Liver (tissue), 3 donors: Measurements from ENCODE around the gene FZD10.

Experiments
- GABPA ChIP-seq, 2 donors: IDR thresholded peaks in 1 of 2; conservative IDR thresholded peaks in 1 of 2; 2 replicates each; pipeline ENCODE4 v1.6.1; 2016; ENCODE audit warnings: antibody characterized with exemption in 2 of 2, mild to moderate bottlenecking in 1 of 2, moderate library complexity in 1 of 2
- HNF4A ChIP-seq, 2 donors: conservative IDR thresholded peaks; 2 replicates each; pipeline ENCODE4 v1.6.1; 2016; ENCODE audit warnings: antibody characterized with exemption in 2 of 2, mild to moderate bottlenecking in 2 of 2
- HNF4G ChIP-seq: IDR thresholded peaks from 2 replicates; pipeline ENCODE4 v1.6.1; 2016; ENCODE audit warnings: antibody characterized with exemption
- TF ChIP-seq, protein P1 (sequence below): fragments of 150-350 bp; IDR thresholded peaks from 2 replicates; pipeline ENCODE4 v1.5.1; 2017; ENCODE audit warnings: improper control_type of control experiment, low read depth, low read length; ENCODE audit not compliant: missing input control
- donor health status: healthy.
- donor health status: healthy.

DNA sequence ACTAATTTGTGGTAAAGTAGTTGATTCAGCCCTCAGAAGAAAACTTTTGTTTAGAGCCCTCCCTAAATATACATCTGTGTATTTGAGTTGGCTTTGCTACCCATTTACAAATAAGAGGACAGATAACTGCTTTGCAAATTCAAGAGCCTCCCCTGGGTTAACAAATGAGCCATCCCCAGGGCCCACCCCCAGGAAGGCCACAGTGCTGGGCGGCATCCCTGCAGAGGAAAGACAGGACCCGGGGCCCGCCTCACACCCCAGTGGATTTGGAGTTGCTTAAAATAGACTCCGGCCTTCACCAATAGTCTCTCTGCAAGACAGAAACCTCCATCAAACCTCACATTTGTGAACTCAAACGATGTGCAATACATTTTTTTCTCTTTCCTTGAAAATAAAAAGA lies 2.7 kb downstream of the FZD10 start:
- TF ChIP-seq, protein P1, sequence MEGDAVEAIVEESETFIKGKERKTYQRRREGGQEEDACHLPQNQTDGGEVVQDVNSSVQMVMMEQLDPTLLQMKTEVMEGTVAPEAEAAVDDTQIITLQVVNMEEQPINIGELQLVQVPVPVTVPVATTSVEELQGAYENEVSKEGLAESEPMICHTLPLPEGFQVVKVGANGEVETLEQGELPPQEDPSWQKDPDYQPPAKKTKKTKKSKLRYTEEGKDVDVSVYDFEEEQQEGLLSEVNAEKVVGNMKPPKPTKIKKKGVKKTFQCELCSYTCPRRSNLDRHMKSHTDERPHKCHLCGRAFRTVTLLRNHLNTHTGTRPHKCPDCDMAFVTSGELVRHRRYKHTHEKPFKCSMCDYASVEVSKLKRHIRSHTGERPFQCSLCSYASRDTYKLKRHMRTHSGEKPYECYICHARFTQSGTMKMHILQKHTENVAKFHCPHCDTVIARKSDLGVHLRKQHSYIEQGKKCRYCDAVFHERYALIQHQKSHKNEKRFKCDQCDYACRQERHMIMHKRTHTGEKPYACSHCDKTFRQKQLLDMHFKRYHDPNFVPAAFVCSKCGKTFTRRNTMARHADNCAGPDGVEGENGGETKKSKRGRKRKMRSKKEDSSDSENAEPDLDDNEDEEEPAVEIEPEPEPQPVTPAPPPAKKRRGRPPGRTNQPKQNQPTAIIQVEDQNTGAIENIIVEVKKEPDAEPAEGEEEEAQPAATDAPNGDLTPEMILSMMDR = no peak
- TF ChIP-seq HNF4A (conservative IDR thresholded peaks at IDR 0.05) = no peak
- no peak for TF ChIP-seq HNF4G
- TF ChIP-seq GABPA (IDR thresholded peaks at IDR 0.05 in 1 of 2, conservative IDR thresholded peaks at IDR 0.05 in 1 of 2) = no peak
